ENCODE results near the gene SLAMF8.
A peak's percentile ranks its signal among the peaks of the same experiment; 100 is the strongest.

Gene SLAMF8

GRCh38 chr1:159849626-159850366 lies 23.1 kb downstream of the SLAMF8 start:
- peak; percentile 86 for DNase-seq

DNA sequence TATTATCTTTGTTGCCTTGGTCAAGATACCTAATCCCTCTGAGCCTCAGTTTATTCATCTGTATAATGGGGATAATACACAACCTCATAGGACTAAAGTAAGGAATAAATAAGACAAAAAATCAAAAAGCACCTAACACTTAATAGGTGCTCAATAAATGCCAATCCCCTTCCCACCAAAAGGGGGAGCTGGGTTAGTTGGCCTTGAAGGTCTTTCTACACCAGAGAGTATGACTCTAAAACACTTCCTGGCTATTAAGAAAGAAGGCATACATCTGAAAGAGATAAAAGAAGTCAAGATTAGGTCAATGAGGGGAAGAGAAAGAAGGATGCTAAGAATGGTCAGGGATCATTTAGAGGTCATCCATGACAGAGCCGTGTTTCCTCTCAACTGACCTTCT lies 24.7 kb downstream of the SLAMF8 start:
- DNase-seq = peak; percentile 58

GRCh38 chr1:159853417-159854115 lies 26.9 kb downstream of the SLAMF8 start:
- DNase-seq = no peak

GRCh38 chr1:159854116-159854692 lies 27.5 kb downstream of the SLAMF8 start:
- DNase-seq = peak; percentile 34

GRCh38 chr1:159854693-159855192 lies 28.1 kb downstream of the SLAMF8 start:
- DNase-seq = peak; percentile 77

- DNase-seq = no peak
Observed at GRCh38 chr1:159855709-159856108, 29.0 kb downstream of the SLAMF8 start.

DNA sequence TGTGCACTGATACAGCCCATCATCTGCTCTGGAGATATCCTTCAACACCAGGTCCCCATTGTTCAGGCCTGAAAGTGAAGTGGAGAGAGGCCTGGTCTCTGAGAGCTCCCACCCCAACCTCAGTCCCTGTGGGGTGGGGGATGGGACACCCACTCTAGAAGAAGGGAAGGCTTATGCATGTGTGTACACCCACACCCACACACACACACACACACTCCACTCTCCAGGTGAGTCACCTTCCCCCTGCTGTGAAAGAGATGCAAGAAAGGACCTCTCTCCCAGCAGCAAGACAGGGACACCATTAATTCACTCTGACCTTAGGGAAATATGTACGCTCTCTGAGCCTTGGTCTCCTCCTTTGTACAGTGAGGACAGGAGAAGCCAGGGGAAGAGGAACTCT lies 29.9 kb downstream of the SLAMF8 start:
- DNase-seq = no peak

DNA sequence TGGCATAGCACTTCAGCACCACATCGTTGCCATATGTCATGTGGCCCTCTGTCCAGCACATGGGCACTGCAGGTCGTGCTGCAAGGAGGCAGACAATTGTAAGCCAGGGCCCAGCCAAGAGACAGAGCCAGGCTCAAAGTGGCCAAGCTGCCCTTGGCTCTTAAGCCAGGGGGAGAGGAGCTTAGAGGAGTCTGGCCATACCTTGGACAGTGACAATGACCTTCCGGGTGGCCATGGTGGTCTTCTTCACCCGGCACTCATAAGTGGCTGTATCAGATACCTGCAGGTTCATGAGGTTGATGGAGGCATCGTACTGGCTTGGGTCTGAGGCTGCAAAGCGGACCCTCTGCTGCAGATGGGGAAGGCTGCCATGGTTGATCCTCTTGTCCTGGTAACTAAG lies 31.2 kb downstream of the SLAMF8 start:
- DNase-seq = no peak

GRCh38 chr1:159859767-159860322 lies 33.2 kb downstream of the SLAMF8 start:
- no peak for DNase-seq

GRCh38 chr1:159860456-159860855 lies 33.8 kb downstream of the SLAMF8 start:
- DNase-seq = no peak

DNA sequence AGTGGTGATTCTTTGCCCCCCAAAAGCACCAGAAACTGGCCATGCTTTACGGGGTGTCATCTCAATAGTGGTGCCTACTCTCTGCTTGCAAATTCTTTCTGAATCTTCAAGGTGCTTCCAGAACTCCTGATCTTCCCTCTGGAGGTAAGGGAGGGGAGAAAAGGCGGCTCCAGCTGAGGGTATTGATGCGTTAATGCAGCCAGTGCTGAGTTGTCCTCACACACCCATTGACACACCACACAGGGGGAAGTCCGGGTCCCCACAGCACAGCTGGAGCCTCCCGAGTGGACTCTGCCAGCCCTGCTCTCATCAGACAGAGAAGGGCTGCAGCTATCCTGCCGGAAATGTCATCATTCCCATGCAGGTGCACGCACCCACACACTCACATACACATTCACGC lies 34.5 kb downstream of the SLAMF8 start:
- DNase-seq = no peak

DNA sequence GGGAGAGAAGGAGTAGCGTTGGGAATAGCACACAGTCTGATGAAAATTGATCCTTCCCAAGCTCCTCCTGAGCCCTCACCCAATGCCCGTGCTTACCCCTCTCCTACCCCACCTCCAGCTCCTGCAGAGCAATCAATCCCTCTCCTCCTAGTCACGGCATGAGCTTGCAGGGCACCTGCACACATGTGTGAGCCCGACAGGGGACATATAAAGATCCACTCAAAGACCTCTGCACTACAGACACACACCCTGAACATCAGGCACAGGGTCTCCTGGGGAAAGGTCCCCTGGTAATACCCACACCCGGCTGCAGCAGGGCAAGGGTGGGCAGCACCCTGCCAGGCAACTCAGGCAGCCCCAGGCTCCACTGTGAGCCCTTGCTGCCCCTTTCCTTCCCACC lies 35.4 kb downstream of the SLAMF8 start:
- no peak for DNase-seq

- no peak for DNase-seq
Observed at GRCh38 chr1:159862557-159862956, 35.9 kb downstream of the SLAMF8 start, which contains the start of gene VSIG8. VSIG8 (minus strand) TSS chr1:159862657; CDS start chr1:159862521, 136 bp downstream.

- no peak for DNase-seq
Observed at GRCh38 chr1:159864262-159864661, 37.6 kb downstream of the SLAMF8 start.

DNA sequence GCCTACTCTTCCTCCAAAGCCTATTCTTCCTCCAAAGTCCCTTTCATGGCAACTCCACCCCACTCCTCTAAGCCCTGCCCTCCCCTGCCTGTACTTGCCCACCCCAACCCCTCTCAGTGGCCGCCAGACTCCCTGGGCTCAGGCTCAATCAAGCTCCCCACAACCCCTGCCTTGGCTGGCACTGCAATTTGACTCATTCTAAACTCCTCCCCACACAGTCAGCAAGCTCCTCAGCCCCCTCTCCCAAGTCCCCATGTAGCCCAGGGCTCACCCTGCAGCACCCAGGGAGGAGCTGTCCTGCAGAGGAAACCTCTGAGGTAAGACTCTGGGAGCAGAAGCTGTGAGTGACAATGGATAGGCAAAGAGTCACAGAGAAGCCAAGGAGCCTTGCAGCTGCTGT lies 39.4 kb downstream of the SLAMF8 start:
- DNase-seq = no peak

- no peak for DNase-seq
Observed at GRCh38 chr1:159866905-159867663, 40.4 kb downstream of the SLAMF8 start.

- no peak for DNase-seq
Observed at GRCh38 chr1:159867664-159868026, 41.0 kb downstream of the SLAMF8 start.

DNA sequence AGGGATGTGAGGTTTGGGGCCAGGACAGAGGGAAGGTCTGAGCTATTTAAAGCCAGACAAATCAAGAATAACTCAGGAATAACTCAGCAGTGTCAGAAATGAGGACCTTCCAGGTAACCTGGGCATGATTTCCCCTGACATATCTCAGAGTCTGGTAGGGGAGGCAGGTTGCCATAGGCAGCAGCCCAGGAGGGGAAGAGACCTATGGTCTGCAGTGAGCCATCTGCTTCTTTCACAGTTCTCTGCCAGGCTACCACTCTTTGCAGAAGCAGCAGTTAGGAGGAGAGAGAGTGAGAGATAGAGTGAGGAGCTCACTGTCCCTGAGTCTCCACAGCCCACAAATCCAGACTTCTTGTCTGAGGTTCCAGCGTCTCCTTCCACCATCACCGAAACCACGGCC lies 42.1 kb downstream of the SLAMF8 start:
- DNase-seq = no peak

DNA sequence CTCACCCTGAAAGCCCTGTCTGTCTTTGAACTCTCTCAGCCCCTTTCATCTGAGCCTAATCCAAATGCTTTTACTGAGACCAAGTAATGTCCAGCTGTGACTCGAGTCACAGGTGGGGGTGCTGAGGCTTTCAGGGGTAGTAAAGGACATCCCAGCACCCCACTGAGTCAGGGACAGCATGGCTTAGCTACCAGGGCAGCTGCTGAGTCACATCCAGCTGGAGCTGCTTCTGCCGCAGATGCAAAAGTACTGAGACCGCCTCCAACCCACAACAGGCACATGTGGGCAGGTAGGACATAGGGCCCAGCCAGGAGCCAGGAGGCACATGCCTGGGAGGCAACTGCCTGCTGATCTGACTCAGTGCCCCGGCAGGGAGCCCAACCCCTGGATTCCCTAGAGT lies 42.5 kb downstream of the SLAMF8 start:
- no peak for DNase-seq

DNA sequence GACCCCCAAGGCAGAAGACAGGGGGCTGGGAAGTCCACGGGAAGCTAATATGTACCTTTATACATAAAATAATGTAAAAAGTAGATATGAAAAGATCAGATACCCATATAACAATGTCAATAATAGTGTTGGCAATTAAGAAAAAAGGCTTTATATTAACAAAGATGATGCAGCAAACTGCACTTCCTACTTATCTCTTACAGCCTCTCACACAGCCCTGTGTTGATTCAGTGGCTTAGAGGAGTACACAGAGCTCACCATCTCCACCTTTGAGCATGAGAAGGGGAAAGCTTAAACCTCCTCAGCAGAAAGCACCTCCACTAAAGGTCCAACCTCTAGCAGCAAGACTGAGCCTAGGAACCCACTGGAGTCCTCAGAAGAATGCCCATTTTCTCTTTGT lies 42.9 kb downstream of the SLAMF8 start:
- DNase-seq = no peak

- DNase-seq = no peak
Observed at GRCh38 chr1:159870704-159871103, 44.0 kb downstream of the SLAMF8 start.

GRCh38 chr1:159872891-159873290 lies 46.2 kb downstream of the SLAMF8 start:
- no peak for DNase-seq

Data from inflammatory macrophage treated with lipopolysaccharide for 4 hours (primary cell).